IPS DF 6.9 (cell line): ENCODE measurements around the gene ANKMY1.

Experiments used
- DNase-seq: peaks from one replicate; pipeline ENCODE4 v3.0.0-alpha.2; 2013; ENCODE audit warnings: low read depth, low spot score
- H3K27ac ChIP-seq: one replicate; pipeline ENCODE4 v1.5.1; 2013; ENCODE audit warnings: low read length, control low read depth
- H3K27me3 ChIP-seq: 2 replicates; pipeline ENCODE4 v1.6.1; 2013; ENCODE audit warnings: mild to moderate bottlenecking, low read length; ENCODE audit not compliant: control insufficient read depth, insufficient read depth
- H3K36me3 ChIP-seq: 2 replicates; pipeline ENCODE4 v1.6.1; 2013; ENCODE audit warnings: low read length; ENCODE audit not compliant: control insufficient read depth, insufficient read depth
- H3K4me1 ChIP-seq: 2 replicates; pipeline ENCODE4 v1.6.1; 2013; ENCODE audit warnings: low read length; ENCODE audit not compliant: control insufficient read depth, insufficient read depth
- H3K4me3 ChIP-seq: 2 replicates; pipeline ENCODE4 v1.5.1; 2013; ENCODE audit warnings: mild to moderate bottlenecking, low read length
- H3K9me3 ChIP-seq: 2 replicates; pipeline ENCODE4 v1.6.1; 2013; ENCODE audit warnings: low read length, inconsistent platforms; ENCODE audit not compliant: control insufficient read depth, insufficient read depth
- WGBS: extraction: QIAGEN DNeasy Blood & Tissue Kit; methylation state at CpG from one replicate; pipeline ENCODE4 v1.1.7; 2013; ENCODE audit warnings: mixed read lengths, missing lambda C conversion rate; ENCODE audit not compliant: insufficient read length, insufficient coverage; 5-methylcytosine and 5-hydroxymethylcytosine counted together

ANKMY1 gene

DNA sequence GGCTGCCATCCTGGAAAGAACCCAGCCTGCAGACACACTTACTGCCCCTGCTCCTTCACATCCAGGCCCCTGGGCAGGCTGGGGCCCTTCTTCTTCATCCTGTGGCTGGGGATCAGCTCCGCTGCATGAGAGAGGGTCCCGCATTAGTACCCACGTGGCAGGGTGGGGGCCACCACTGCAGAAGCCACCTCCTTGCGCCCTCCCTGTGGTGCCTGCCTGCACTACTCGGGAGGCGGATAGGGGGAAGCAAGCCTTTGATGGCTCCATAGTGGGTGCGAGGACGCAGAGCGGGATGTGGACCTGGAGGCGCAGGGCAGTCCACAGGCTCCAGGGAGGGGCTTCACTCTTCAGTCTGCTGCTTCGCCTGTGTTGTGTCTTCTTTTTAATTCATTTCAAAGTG lies 75.6 kb downstream of the ANKMY1 start:
- no peak overlapping the region for H3K27ac ChIP-seq
- no peaks in the 10 kb centered on the region for H3K27me3 ChIP-seq
- H3K4me1 ChIP-seq: no peaks in the 10 kb centered on the region
- H3K4me3 ChIP-seq: no peak overlapping the region
- no CpG with 5 or more reads among the region's 11 CpGs for whole genome bisulfite sequencing
- DNase-seq: no peak
- H3K36me3 ChIP-seq: no peaks in the 10 kb centered on the region
- no peaks in the 10 kb centered on the region for H3K9me3 ChIP-seq

GRCh38 chr2:240481720-240482119 lies 76.1 kb downstream of the ANKMY1 start:
- DNase-seq: no peak
- no peaks in the 10 kb centered on the region for H3K4me1 ChIP-seq
- no CpG with 5 or more reads among the region's 5 CpGs for WGBS
- no peak overlapping the region for H3K4me3 ChIP-seq
- H3K9me3 ChIP-seq: no peaks in the 10 kb centered on the region
- no peaks in the 10 kb centered on the region for H3K27me3 ChIP-seq
- H3K36me3 ChIP-seq: no peaks in the 10 kb centered on the region
- no peak overlapping the region for H3K27ac ChIP-seq

GRCh38 chr2:240480834-240481623 lies 76.8 kb downstream of the ANKMY1 start:
- H3K4me1 ChIP-seq: no peaks in the 10 kb centered on the region
- no peak for DNase-seq

DNA sequence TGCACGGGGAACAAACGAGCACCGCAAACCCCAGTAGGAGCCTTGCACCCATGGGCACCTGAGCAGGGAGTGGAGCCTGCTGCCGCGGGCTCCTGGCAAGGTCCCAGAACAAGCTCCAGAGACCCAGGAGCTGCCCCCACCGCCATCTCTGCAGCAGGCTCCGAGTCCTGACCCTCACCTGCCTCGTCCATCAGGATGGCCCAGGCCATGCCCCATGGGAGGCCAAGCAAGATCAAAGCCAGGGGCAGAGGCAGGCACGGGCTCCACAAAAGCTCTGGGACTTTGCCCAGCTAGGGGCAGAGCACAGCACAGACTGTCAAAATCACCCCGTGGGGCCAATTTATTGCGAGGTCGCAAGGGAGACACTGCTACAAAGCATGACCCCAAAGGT lies 78.7 kb downstream of the ANKMY1 start:
- H3K27me3 ChIP-seq: no peaks in the 10 kb centered on the region
- WGBS: no CpG with 5 or more reads among the region's 12 CpGs
- H3K4me3 ChIP-seq: no peak overlapping the region
- no peak overlapping the region for H3K27ac ChIP-seq
- no peaks in the 10 kb centered on the region for H3K9me3 ChIP-seq
- no peak for DNase-seq
- H3K4me1 ChIP-seq: no peaks in the 10 kb centered on the region
- no peaks in the 10 kb centered on the region for H3K36me3 ChIP-seq

More at GRCh38 chr2:240480834-240481623, 76.8 kb downstream of the ANKMY1 start:
- Histone ChIP-seq H3K27me3 (no peaks in the 10 kb centered on the region), H3K9me3 (no peaks in the 10 kb centered on the region), H3K27ac (no peak overlapping the region), H3K36me3 (no peaks in the 10 kb centered on the region), H3K4me3 (no peak overlapping the region)
- WGBS: no CpG with 5 or more reads among the region's 25 CpGs

- no peak overlapping the region for H3K4me3 ChIP-seq
- no peaks in the 10 kb centered on the region for H3K27me3 ChIP-seq
- no peak for DNase-seq
- no CpG with 5 or more reads among the region's 21 CpGs for WGBS
- H3K9me3 ChIP-seq: no peaks in the 10 kb centered on the region
- no peaks in the 10 kb centered on the region for H3K36me3 ChIP-seq
- no peaks in the 10 kb centered on the region for H3K4me1 ChIP-seq
- no peak overlapping the region for H3K27ac ChIP-seq
These were observed 79.3 kb downstream of the ANKMY1 start for GRCh38 chr2:240478346-240479110.

DNA sequence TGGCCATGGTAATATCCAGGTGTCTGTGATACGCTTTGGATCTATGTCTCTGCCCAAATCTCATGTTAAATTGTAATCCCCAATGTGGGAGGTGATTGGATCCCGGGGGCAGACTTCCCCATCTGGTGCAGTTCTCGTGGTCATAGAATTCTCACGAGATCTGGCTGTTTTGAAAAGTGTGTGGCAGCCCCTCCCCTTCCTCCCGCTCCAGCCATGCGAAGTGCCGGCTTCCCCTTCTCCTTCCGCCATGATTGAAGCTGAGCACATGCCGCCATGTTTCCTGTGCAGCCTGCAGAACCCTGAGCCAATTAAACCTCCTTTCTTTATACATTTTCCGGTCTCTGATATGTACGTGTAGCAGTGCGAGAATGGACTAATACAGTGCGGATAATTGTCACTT lies 79.9 kb downstream of the ANKMY1 start:
- Histone ChIP-seq H3K4me3 (no peak overlapping the region), H3K27me3 (no peaks in the 10 kb centered on the region), H3K9me3 (no peaks in the 10 kb centered on the region), H3K27ac (no peak overlapping the region), H3K4me1 (no peaks in the 10 kb centered on the region), H3K36me3 (no peaks in the 10 kb centered on the region)
- no CpG with 5 or more reads among the region's 13 CpGs for WGBS
- no peak for DNase-seq

DNA sequence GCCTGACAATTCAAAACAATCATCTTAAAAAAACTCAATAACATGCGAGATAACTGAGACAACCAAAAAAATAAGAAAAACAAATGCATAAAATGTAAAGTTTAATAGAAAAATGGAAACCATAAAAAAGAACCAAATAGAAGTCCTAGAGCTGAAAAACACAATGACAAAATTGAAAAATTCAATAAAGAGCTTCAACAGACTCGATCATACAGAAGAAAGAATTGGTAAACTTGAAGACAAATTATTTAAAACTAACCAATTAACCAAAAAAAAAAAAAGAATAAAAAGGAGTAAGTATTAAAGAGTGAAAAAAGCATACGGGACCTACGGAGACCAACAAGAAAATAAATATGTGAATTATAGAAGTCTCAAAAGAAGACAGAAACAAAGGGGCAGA lies 84.6 kb downstream of the ANKMY1 start:
- Histone ChIP-seq H3K4me3 (no peak overlapping the region), H3K27ac (no peak overlapping the region), H3K4me1 (no peaks in the 10 kb centered on the region; the same call in 1 of the 2 replicates), H3K9me3 (no peaks in the 10 kb centered on the region), H3K36me3 (no peaks in the 10 kb centered on the region), H3K27me3 (no peaks in the 10 kb centered on the region)
- no peak for DNase-seq
- WGBS: no CpG with 5 or more reads among the region's 4 CpGs

DNA sequence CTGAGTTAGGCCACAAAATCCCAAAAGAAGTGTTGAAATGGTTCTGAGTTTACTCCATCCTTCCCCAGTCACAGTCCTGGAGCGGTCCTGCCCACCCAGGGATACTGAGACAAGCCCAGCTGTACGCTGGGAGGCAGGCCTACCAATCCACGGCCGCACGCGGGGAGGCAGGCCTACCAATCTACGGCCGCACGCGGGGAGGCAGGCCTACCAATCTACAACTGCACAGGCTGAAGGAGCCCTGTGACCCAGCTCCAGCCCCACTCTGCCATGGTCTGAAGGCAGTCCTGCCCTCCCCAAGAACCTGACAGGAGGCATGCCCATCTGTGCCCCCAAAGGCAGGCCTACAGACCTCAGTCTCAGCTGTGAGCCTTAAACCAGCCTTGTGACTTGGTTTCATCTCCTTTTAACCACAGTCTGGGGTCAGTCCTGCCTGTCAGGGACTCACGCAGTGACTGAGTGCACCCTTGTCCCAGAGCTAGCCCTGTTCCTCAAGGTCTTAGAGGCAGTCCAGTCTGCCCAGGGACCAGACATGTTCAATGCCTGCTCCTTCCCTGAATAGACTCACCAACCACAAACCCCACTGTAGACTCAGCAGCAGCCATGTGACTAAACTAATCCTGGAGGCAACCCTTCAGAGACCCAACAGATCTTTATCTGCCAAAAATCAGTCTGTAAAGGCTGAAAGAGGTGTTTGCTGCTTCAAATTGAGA lies 85.6 kb downstream of the ANKMY1 start:
- Histone ChIP-seq H3K4me1 (no peaks in the 10 kb centered on the region; the same call in 1 of the 2 replicates), H3K27me3 (no peaks in the 10 kb centered on the region), H3K9me3 (no peaks in the 10 kb centered on the region), H3K27ac (no peak overlapping the region), H3K4me3 (no peak overlapping the region), H3K36me3 (no peaks in the 10 kb centered on the region)
- no peak for DNase-seq
- no CpG with 5 or more reads among the region's 11 CpGs for WGBS

DNA sequence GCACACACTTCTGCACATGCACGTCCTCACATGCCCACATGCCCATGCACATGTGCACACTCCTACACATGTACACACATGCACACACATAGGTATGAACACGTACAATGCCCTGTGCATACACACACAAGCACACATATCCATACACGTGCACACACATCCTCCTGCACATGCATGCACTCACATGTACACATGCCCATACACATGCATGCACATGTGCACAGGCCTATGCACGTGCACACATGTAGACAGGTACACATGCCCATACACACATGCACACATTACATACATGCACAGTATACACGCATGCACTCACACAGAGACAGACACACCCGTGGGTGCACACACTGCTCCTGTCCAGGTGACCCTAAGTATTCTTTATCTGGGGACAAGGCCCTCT lies 88.0 kb downstream of the ANKMY1 start:
- no peak overlapping the region for H3K4me3 ChIP-seq
- no peak overlapping the region for H3K27ac ChIP-seq
- no peaks in the 10 kb centered on the region; the same call in 1 of the 2 replicates for H3K4me1 ChIP-seq
- no peak for DNase-seq
- no peaks in the 10 kb centered on the region for H3K9me3 ChIP-seq
- no peaks in the 10 kb centered on the region for H3K27me3 ChIP-seq
- H3K36me3 ChIP-seq: no peaks in the 10 kb centered on the region; the same call in 1 of the 2 replicates
- no CpG with 5 or more reads among the region's 6 CpGs for WGBS

DNA sequence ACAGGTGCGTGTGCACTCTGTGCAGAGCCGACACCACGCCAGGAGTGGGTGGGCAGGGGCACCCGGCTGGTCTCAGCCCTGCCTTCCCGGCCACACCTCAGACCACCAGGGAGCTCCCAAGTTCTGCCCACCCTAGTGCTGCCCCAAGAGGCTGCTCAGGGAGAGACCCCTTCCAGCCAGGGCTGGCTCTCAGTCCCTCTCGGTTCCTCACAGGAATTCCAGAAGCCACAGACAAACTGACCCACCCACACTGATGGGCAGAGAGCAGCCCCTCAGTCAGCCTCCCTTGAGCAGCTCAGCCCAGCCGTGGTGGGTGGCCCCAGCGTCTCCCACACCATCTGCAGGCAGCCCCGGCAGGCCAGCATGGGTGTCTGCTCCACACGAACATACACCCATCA lies 88.5 kb downstream of the ANKMY1 start:
- Histone ChIP-seq H3K4me3 (no peak overlapping the region), H3K9me3 (no peaks in the 10 kb centered on the region), H3K36me3 (peaks cover 2% of the 10 kb centered on the region), H3K27ac (no peak overlapping the region), H3K4me1 (no peaks in the 10 kb centered on the region; the same call in 1 of the 2 replicates), H3K27me3 (no peaks in the 10 kb centered on the region)
- WGBS: no CpG with 5 or more reads among the region's 10 CpGs
- DNase-seq: no peak
